ENCODE measurements around the gene DGKZ.

DGKZ gene

GRCh38 chr11:46422588-46422987 is 75.3 kb downstream of the DGKZ start:
- DNase-seq = no peak

DNA sequence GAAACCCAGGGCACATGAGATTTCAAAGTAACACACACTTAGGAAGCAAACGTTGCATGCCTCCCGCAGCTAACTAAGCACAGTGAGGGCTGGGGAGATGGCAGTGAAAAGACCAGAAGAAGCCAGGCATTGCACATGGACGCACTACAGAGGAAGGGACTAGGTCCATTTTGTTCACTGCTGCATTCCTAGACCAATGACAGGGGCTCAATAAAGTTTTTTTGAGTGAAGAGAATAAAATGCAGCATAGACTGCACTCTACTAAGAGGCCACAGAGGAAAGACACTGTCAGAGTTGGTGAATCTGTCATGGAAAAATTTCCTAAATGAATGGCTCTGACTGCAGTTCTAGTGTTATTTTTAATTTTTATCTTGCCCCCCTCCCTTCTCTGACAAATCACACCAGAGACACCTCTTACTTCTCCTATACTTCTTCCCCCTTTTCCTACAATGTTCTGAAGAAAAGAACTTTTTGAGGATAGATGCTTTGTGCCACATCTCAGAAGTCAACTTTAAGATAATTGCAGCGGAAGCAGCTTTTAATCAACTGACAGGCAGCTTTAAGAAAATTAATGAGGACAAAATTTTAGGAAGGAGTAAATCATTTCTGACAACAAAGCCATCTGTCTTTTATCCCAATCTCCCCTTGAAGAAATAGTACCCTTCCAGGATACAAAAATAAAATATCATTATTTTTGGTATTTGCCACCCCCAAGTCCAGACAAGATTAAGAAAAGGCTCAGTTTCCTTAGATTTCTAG is 79.1 kb downstream of the DGKZ start:
- DNase-seq = no peak

DNA sequence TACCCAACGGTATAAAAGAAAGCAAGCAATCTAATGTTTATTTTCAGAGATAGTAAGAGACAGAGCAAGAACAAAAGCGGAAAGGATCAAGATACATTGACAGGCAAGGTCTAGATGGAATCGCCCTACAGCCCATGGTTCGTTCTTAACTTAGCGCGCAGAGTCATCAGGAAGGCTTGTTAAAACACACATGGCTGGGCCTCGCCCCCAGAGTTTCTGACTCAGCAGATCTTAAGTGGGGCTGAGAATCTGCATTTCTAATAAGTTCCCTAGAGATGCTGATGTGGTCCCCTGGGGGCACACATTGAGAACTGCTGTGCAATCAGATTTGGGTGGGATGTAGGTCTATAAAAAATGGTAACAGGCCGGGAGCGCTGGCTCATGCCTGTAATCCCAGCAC is 80.1 kb downstream of the DGKZ start:
- DNase-seq = no peak

DNA sequence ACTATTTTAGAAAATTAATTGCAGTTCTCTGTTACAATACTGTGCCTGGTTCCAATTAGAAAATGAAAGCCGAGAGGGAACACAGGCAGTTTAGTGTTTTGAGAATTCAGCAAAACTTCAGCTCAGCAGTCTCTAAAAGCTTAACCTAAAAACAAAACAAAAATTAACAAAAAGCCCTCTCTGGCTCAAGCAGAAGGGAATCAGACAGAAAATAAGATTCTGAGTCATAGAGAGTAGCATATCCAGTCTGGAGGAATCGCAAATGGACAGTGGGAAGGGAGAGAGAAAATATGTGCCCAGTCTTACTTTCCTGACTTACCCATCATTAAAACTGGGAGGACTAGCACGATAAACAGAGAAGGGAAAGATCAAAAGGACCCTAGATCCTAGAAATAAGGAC is 82.5 kb downstream of the DGKZ start:
- DNase-seq = no peak

Data from anterior cingulate cortex (tissue), 58 donors.